LNCAP (cell line): ENCODE results near the gene CRYL1.

ENCODE experiments used
- CTCF ChIP-seq: fragments of 450-650 bp; IDR thresholded peaks from 2 replicates; pipeline ENCODE4 v1.5.1; 2017; ENCODE audit warnings: mild to moderate bottlenecking

The CRYL1 gene

GRCh38 chr13:20525601-20526544 lies at the start of gene CRYL1:
TSS of gene CRYL1 (minus strand) at chr13:20525857. CDS start at chr13:20525794, 63 bp downstream.
- no peak for TF ChIP-seq CTCF

GRCh38 chr13:20573636-20574035 lies 48.0 kb upstream of the CRYL1 start:
- no peak for TF ChIP-seq CTCF

GRCh38 chr13:20573186-20573585 lies 47.5 kb upstream of the CRYL1 start:
- no peak for TF ChIP-seq CTCF

- TF ChIP-seq CTCF: no peak
Measured at GRCh38 chr13:20571676-20572075, 46.0 kb upstream of the CRYL1 start.

- no peak for TF ChIP-seq CTCF
Measured at GRCh38 chr13:20570517-20570916, 44.9 kb upstream of the CRYL1 start.

GRCh38 chr13:20567881-20568528 lies 42.3 kb upstream of the CRYL1 start:
- no peak for TF ChIP-seq CTCF

GRCh38 chr13:20566898-20567874 lies 41.5 kb upstream of the CRYL1 start, which contains the start of gene IFT88:
TSS of gene IFT88 (plus strand) at chr13:20567157. CDS start at chr13:20574386, 7,229 bp downstream.
- TF ChIP-seq CTCF: no peak
